ENCODE results near the gene CYB561D1.
"Not testable (repeated sequence)": the region's sequence is repeated elsewhere in the genome, so short reads cannot be mapped to it uniquely, and the experiment has no call there.

CYB561D1 gene, protein sequence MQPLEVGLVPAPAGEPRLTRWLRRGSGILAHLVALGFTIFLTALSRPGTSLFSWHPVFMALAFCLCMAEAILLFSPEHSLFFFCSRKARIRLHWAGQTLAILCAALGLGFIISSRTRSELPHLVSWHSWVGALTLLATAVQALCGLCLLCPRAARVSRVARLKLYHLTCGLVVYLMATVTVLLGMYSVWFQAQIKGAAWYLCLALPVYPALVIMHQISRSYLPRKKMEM

DNA sequence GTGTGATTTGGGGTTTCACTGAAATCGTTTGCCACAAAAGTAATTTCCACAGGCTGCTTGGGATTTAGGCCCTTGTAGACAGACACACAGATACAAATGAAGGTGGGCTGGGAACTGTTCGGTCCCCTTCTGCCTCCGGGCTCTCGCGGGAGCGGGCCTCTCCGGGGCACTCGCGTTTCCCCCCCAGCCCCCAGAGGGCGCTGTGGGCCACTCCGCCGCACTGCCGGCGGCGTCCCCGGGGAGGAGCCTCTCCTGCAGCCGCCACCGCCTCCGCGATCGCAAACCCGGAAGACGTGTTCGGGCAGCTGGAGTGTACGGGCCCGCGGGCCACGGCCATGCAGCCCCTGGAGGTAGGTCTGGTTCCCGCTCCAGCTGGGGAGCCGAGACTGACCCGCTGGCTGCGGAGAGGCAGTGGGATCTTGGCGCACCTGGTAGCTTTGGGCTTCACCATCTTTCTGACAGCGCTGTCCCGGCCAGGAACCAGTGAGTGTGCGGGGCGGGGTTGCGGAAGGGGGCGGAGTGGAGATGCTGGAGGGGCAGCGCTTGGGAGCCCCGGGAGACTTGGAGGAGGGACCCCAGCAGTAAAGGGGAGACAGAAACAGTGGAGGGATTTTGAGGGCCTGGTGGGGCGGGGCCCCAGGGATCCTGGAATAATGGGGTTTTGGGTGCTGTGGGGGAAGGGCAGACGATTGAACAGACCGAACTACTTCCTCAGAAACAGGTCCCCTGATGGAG is at the start of gene CYB561D1:
CYB561D1 (plus strand) TSS at position 290 of the 735 bp plus-strand sequence; CDS start at position 336, 46 bp downstream.
- DNase-seq (ENCODE audit: low spot score): peak; percentile 89

- no peak for DNase-seq (ENCODE audit: low spot score)
Measured at GRCh38 chr1:109444346-109444745, 49.5 kb upstream of the CYB561D1 start.

DNA sequence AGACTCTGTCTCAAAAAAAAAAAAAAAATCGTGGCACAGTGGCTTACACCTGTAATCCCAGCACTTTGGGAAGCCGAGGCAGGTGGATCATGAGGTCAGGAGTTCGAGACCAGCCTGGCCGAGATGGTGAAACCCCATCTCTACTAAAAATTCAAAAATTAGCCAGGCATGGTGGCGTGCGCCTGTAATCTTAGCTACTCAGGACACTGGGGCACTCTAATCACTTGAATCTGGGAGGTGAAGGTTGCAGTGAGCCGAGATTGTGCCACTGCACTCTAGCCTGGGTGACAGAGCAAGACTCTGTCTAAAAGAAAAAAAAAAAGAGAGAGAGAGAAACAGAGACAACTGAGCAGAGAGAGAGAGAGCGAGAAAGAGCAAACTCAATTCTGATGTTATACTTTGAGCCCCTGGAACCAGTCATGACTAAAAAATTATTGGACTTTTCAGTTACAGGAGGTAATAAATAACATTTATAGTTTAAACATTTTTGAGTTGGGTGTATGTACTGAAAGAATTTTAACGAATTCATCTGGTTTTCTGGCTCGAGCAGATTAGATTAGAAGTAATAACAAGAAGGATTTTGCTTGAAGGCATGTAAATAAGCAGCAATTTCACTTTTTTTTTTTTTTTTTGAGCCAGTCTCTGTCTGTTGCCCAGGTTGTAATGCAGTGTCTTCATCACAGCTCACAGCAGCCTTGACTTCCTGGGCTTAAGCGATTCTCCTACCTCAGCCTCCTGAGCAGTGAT is 47.8 kb upstream of the CYB561D1 start:
- not testable (repeated sequence) for DNase-seq (ENCODE audit: low spot score)

DNA sequence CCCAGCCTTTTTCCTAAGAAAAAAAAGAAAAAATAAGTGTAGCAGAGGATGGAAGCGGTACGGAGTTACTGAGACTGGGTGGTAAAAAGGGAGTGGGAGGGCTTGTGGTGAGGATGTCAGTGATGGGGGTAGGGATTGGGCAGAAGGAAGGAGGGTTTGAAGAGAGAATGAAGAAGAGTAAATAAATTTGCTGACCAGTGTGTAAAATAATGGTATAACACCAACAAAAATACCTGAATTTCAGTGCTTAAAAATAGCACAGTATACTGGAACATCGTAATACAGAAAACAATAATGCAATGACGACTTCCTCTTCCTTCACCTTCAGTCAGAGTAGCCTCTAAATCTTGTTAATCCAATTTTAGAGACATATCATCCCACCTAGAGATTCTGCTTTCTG is 46.4 kb upstream of the CYB561D1 start:
- DNase-seq (ENCODE audit: low spot score): no peak

- DNase-seq (ENCODE audit: low spot score): no peak
Measured at GRCh38 chr1:109454497-109455133, 39.3 kb upstream of the CYB561D1 start.

- DNase-seq (ENCODE audit: low spot score): no peak
Measured at GRCh38 chr1:109457819-109458218, 36.1 kb upstream of the CYB561D1 start.

GRCh38 chr1:109466125-109466451 is 27.8 kb upstream of the CYB561D1 start:
- DNase-seq (ENCODE audit: low spot score): no peak

DNA sequence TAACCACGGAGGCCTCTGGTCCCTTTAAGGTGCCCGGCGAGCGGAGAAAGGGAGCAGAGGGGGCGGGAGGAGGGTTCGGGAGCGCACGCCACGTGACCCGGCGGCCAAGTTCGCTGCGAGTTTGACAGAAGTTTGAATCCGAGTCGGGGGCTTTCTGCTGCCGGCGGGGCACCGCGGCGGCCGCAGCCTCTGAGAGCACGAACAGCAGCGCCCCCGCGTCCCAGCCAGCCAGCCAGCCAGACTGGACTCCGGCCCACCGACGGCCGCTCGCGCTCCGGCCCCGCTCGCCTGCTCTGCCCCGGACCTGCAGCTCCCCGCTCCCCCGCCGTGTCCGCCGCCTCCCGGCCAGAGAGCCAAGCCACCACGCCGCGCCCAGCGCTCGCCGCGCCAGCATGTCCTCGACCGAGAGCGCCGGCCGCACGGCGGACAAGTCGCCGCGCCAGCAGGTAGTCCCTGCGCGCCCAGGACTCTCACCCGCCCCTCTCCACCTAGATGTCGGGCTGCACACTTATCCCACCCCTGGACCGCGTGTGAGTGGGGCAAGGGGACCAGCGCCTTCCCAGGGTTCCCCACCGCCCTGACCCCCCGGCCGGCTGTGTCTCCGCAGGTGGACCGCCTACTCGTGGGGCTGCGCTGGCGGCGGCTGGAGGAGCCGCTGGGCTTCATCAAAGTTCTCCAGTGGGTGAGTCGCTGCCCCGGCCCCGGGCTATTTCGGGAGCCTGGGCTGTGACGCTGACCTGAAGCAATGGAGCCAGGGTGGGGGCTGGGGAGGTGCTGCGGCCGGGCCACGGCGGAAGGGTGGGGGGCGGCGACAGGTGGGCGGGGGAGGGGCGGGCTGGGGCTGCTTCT is 27.2 kb upstream of the CYB561D1 start, which contains the start of gene SYPL2:
SYPL2 (plus strand) TSS at position 95 of the 849 bp plus-strand sequence; CDS start at position 393, 298 bp downstream.
- no peak for DNase-seq (ENCODE audit: low spot score)

GRCh38 chr1:109467301-109467777 is 26.6 kb upstream of the CYB561D1 start:
- no peak for DNase-seq (ENCODE audit: low spot score)

DNA sequence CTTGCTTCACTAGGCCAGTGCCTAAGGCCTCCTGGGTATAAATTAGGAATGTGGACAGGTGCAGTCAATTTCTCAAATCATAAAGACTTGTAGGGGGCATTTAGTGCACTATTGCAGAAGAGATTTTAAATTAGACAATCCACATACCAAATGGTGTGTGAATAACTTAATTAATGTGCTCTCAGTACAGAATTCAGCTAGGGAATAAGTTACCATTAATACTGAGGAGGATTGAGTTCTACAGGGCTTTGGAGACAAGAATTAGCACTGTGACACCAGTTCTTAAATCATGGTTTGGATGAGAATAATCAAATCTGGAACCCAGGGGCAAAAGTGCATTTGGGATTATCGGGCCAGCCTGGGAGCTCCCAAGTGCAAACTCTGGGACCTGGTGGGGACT is 25.8 kb upstream of the CYB561D1 start:
- DNase-seq (ENCODE audit: low spot score): no peak

GRCh38 chr1:109468903-109469302 is 25.0 kb upstream of the CYB561D1 start:
- no peak for DNase-seq (ENCODE audit: low spot score)

DNA sequence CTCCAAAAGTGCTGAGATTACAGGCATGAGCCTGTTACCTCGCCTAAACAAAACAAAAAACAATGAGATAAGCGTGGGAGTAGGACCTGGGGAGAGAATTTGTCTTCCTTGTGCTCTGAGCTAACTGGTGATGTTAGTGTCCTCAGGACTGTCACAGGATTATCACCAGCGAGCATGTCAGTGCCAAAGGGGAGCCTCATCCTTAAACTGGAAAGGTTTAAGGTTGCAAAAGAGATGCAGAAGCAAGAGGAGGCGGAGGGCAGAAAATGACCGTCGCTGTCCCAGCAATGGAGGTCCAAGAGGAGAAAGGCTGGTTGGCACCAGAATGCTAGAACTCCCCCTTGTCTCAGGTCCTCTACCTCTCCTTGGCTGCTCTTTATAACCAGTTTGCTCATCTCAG is 23.6 kb upstream of the CYB561D1 start:
- no peak for DNase-seq (ENCODE audit: low spot score)

- no peak for DNase-seq (ENCODE audit: low spot score)
Measured at GRCh38 chr1:109472779-109473178, 21.1 kb upstream of the CYB561D1 start.

DNA sequence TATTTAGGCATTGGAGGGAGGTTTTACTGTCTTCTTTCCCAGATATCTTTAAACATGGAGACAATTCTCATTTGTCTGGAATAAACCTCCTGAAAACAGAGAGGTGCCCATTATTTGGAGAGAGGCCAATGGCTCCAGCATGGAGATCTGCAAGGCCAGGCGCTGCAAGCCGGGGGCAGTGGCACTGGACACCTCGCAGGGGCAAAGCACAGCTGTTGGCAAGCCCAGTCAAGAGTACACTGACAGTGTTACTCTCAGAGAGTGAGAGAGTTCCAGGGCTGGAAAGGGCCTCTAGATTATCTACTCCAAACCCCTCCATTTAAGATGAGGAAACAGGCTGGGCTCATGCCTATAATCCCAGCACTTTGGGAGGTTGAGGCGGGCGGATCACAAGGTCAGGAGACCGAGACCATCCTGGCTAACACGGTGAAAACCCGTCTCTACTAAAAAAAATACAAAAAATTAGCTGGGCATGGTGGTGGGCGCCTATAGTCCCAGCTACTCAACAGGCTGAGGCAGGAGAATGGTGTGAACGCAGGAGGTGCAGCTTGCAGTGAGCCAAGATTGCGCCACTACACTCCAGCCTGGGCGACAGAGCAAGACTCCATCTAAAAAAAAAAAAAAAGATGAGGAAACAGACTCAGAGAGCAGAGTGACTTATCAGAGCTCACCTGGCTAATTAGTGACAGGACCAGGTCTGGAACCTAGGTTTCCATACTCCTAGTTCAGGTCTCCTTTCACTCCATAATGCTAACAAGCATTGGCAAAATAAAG is 20.4 kb upstream of the CYB561D1 start:
- not testable (repeated sequence) for DNase-seq (ENCODE audit: low spot score)

DNA sequence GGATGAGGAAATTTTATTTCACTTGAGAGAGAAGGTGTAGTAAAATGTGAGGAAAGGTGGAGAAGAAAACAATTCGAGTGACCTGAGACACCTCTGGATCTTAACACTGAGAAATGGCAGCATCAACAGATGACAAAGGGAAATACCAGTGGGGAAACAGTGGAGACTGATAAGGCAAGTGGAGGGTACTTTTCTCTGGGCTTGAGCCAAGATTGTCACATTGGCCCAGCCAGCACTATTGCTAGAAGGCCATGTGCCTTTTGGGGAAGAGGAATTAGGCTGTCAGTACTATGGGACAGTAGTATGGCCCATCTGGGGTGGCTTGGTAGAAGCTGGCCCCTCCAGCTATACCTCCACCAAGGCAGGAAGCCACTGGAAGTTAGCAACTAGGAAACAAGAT is 19.2 kb upstream of the CYB561D1 start:
- no peak for DNase-seq (ENCODE audit: low spot score)

- no peak for DNase-seq (ENCODE audit: low spot score)
Measured at GRCh38 chr1:109475261-109475660, 18.6 kb upstream of the CYB561D1 start.

DNA sequence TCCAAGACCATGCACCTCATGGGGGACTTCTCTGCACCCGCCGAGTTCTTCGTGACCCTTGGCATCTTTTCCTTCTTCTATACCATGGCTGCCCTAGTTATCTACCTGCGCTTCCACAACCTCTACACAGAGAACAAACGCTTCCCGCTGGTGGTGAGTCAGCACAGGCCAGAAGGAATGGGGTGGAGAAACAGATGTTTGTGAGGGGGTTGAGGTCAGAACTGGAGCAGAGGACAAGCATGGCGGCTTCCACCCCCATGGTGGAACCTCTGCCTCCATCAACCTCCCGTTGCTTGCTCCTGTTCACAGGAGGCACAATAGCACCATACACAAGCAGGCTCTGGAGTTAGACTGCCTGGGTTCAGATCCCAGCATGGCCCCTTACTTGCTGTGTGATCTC is 17.1 kb upstream of the CYB561D1 start:
- no peak for DNase-seq (ENCODE audit: low spot score)

DNA sequence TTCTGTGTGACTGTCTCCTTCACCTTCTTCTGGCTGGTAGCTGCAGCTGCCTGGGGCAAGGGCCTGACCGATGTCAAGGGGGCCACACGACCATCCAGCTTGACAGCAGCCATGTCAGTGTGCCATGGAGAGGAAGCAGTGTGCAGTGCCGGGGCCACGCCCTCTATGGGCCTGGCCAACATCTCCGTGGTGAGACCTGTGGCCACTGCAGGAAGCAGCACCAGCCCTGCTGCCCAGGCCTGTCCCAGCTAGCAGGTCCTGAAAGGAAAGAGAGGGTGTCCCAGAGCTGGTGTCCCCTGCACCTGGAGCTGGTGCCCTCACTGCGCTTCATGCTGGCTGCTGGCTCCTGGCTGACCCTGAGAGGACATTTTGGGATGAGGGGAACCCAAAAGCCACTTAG is 16.1 kb upstream of the CYB561D1 start:
- DNase-seq (ENCODE audit: low spot score): no peak

DNA sequence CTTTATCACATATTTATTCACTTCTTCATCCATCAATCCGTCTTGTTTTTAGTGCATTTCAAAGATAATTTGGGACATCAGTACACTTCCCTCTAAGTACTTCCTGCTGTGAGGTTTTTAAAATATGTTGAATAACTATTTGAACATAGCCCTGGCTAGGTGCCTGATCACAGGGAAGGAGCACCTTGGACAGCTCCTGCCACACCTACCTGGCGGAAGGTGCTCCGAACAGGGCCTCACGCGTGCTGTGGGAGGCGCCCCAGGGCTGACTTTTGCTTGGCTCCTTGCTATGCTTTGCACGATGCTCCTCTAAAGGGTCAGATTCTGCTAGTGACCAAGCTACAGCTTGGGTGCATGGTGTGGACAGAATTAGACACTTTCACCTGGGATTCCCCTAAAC is 15.1 kb upstream of the CYB561D1 start:
- DNase-seq (ENCODE audit: low spot score): no peak

GRCh38 chr1:109479311-109479710 is 14.6 kb upstream of the CYB561D1 start:
- DNase-seq (ENCODE audit: low spot score): no peak

DNA sequence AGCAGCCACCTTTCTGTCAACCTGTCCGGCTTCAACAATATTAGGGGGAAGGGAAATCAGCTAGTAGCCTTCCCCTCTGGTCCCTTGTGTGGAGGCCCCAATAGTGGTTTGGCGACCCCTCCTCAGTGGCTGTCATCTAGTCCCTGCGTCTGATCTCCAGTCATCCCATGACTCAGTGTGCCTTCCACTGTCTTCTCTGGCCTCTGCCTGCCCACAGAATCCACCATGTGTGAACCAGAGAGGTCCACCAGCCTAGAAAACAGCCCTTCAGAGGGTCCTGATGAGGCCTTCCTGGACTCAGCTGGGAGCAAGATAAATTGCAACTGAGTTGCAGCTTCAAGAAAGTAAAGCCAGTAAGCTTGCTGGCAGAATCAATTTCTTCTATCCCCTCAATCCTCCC is 14.0 kb upstream of the CYB561D1 start:
- no peak for DNase-seq (ENCODE audit: low spot score)

Measured in hematopoietic multipotent progenitor cell treated with erythropoietin and hydrocortisone succinate and interleukin-3 and kit ligand, for 15 days (in vitro differentiated cells).